Measurements from ENCODE around the gene EPHB1. TPM values are rescaled to one million over a fixed set of nuclear protein-coding genes. Genes with fewer than 3 reads are reported as not detected.

EPHB1 gene
- total RNA-seq, 1 experiment from 2014 or later: 2.8 TPM

DNA sequence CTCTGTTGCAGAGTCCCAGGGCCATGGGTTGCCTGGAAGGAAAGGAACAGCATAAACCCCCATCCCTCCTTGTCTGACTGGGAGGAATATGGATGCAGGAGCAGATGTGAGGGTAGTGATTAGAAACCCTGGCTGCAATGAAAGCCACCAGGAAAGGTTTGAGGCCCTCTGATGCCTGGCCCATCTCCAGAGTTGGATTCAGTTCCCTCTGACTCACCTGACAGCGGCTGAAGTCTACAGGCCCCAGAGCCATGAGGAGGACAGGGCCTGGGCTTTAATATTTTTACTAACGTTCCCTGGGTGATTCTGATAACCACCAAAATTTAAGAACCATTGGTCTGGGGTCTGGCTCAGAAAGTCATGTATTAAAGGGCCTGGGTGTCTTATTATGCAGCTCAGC, 214.0 kb downstream of the EPHB1 start:
- no peak overlapping the region for H3K4me3 Mint-ChIP-seq
- H2BK5ac ChIP-seq (ENCODE audit: insufficient read length, low read length): no peak overlapping the region
- peaks cover 6 to 18% (median 7%) of the 10 kb centered on the region in 3 experiments; a peak in 6 of 7 replicates for H3K36me3 Mint-ChIP-seq (ENCODE audit: insufficient read depth in 1 of 3, low read depth in 3 of 3)
- H3K27me3 ChIP-seq (ENCODE audit: insufficient read depth, low read length): no peaks in the 10 kb centered on the region; the same call in 1 of the 2 replicates
- H2AK5ac ChIP-seq (ENCODE audit: insufficient read length, low read length): no peak overlapping the region
- H3K4me2 ChIP-seq (ENCODE audit: insufficient read depth, insufficient read length, low read length): no peak overlapping the region
- no peak overlapping the region for H3K27ac Mint-ChIP-seq
- no CpG with 5 or more reads among the region's 2 CpGs for WGBS (ENCODE audit: extremely low coverage, insufficient read length, low lambda C conversion rate)
- no peak overlapping the region for H3K9ac ChIP-seq (ENCODE audit: extremely low read depth, insufficient read length, low read length)
- no peak overlapping the region for H4K8ac ChIP-seq (replicated peaks; ENCODE audit: insufficient read length, low read depth, low read length)
- no peaks in the 10 kb centered on the region for H3K79me1 ChIP-seq (ENCODE audit: insufficient read depth, low read depth, low read length, poor library complexity, severe bottlenecking)
- no peak for TF ChIP-seq CTCF (conservative IDR thresholded peaks at IDR 0.05)
- H4K91ac ChIP-seq (ENCODE audit: insufficient read length, low read depth, low read length): no peak overlapping the region
- H3K4me1 Mint-ChIP-seq: no peaks in the 10 kb centered on the region
- H3K23me2 ChIP-seq (ENCODE audit: insufficient read length, low read depth, low read length, poor library complexity, severe bottlenecking): no peaks in the 10 kb centered on the region
- H2AFZ ChIP-seq (ENCODE audit: low read length): no peak overlapping the region
- H3K9me3 Mint-ChIP-seq: peaks cover 18 to 19% of the 10 kb centered on the region in 2 experiments
- no peak overlapping the region for H3K23ac ChIP-seq (ENCODE audit: insufficient read length, low read depth, low read length)
- no peak overlapping the region for H3T11ph ChIP-seq (ENCODE audit: low read length)
- H4K5ac ChIP-seq (ENCODE audit: insufficient read length, low read depth, low read length): no peak overlapping the region
- no peak overlapping the region for H3K27ac ChIP-seq (ENCODE audit: insufficient read length, low read depth, low read length)
- no peak overlapping the region for H2BK120ac ChIP-seq (ENCODE audit: low read depth, low read length, poor library complexity, severe bottlenecking)
- no peak overlapping the region for H3K14ac ChIP-seq (ENCODE audit: insufficient read depth, low read length)
- H3K4me1 ChIP-seq (ENCODE audit: insufficient read depth, low read length): no peaks in the 10 kb centered on the region
- no peak for DNase-seq
- H3K27me3 Mint-ChIP-seq (ENCODE audit: low read depth): peaks cover 2% of the 10 kb centered on the region
- H3K79me2 ChIP-seq (ENCODE audit: insufficient read depth, low read length): no peaks in the 10 kb centered on the region
- no peak overlapping the region for H3K56ac ChIP-seq (ENCODE audit: insufficient read length, low read depth, low read length)
- no peak overlapping the region for H2BK12ac ChIP-seq (ENCODE audit: insufficient read length, low read depth, low read length)
- no peak overlapping the region for H2BK20ac ChIP-seq (ENCODE audit: low read depth, low read length, poor library complexity, severe bottlenecking)
- H3K18ac ChIP-seq (ENCODE audit: insufficient read length, low read depth, low read length): no peak overlapping the region
- H3K4ac ChIP-seq (ENCODE audit: low read depth, low read length): no peak overlapping the region
- H4K20me1 ChIP-seq (ENCODE audit: control insufficient read depth, insufficient read depth, insufficient read length): no peaks in the 10 kb centered on the region
- no peaks in the 10 kb centered on the region for H3K9me3 ChIP-seq (ENCODE audit: control insufficient read depth, low read depth, low read length)
- no peak overlapping the region for H2BK15ac ChIP-seq (ENCODE audit: low read depth, low read length)

Measured in H9 (cell line).